Chondrocyte (in vitro differentiated cells): ENCODE measurements around the gene PAX3. TPM values are rescaled to one million over a fixed set of nuclear protein-coding genes. Genes with fewer than 3 reads are reported as not detected.

ENCODE experiments used
- DNase-seq: peaks from one replicate; pipeline ENCODE4 v3.0.0; 2021; ENCODE audit warnings: mixed read lengths, low spot score
- H3K27ac Mint-ChIP-seq: one replicate; pipeline ENCODE4 v1.8.0; 2021; ENCODE audit warnings: mild to moderate bottlenecking, moderate library complexity, mixed read lengths; ENCODE audit not compliant: unreplicated experiment
- H3K27me3 Mint-ChIP-seq: 2 replicates; pipeline ENCODE4 v1.8.0; 2021; ENCODE audit warnings: low read depth, mixed read lengths
- H3K36me3 Mint-ChIP-seq: 2 replicates; pipeline ENCODE4 v1.8.0; 2021; ENCODE audit warnings: low read depth, mixed read lengths
- H3K4me1 Mint-ChIP-seq: 2 replicates; pipeline ENCODE4 v1.8.0; 2021; ENCODE audit warnings: low read depth, mild to moderate bottlenecking, mixed read lengths
- H3K4me3 Mint-ChIP-seq: one replicate; pipeline ENCODE4 v1.8.0; 2021; ENCODE audit warnings: mild to moderate bottlenecking, moderate library complexity, mixed read lengths; ENCODE audit not compliant: unreplicated experiment
- H3K9me3 Mint-ChIP-seq: 2 replicates; pipeline ENCODE4 v1.8.0; 2021; ENCODE audit warnings: low read depth, mixed read lengths
- CTCF ChIP-seq: fragments of 200-600 bp; sonication (generic); IDR thresholded peaks from 2 replicates; pipeline ENCODE4 v1.5.0; 2021; ENCODE audit warnings: antibody characterized with exemption, mild to moderate bottlenecking, moderate library complexity
- total RNA-seq: library from RNA; stranded (reverse); gene quantifications from 3 replicates; pipeline ENCODE4 v1.2.1, GENCODE V29; 2021

PAX3 gene
- total RNA-seq, 1 donor from 2014 or later, result 4.7 TPM

GRCh38 chr2:222294996-222295367, 3.8 kb downstream of the PAX3 start:
- Mint-ChIP-seq H3K27ac (no peak overlapping the region), H3K4me3 (peak overlapping the region; percentile 38), H3K9me3 (no peaks in the 10 kb centered on the region), H3K36me3 (peaks cover 3% of the 10 kb centered on the region), H3K4me1 (peaks cover 50% of the 10 kb centered on the region), H3K27me3 (peaks cover 83% of the 10 kb centered on the region)
- DNase-seq, result no peak
- no peak for TF ChIP-seq CTCF

GRCh38 chr2:222293660-222294630, 4.9 kb downstream of the PAX3 start:
- H3K9me3 Mint-ChIP-seq, result no peaks in the 10 kb centered on the region
- no peak overlapping the region for H3K4me3 Mint-ChIP-seq
- H3K27ac Mint-ChIP-seq, result no peak overlapping the region
- H3K4me1 Mint-ChIP-seq, result peaks cover 43% of the 10 kb centered on the region
- TF ChIP-seq CTCF, result no peak
- DNase-seq, result no peak
- peaks cover 83% of the 10 kb centered on the region for H3K27me3 Mint-ChIP-seq
- H3K36me3 Mint-ChIP-seq, result peaks cover 3% of the 10 kb centered on the region

- no peak overlapping the region for H3K4me3 Mint-ChIP-seq
- no peaks in the 10 kb centered on the region for H3K9me3 Mint-ChIP-seq
- TF ChIP-seq CTCF, result no peak
- H3K36me3 Mint-ChIP-seq, result peaks cover 1% of the 10 kb centered on the region
- peaks cover 88% of the 10 kb centered on the region for H3K27me3 Mint-ChIP-seq
- DNase-seq, result no peak
- peak overlapping the region; percentile 9 for H3K27ac Mint-ChIP-seq
- H3K4me1 Mint-ChIP-seq, result peaks cover 39% of the 10 kb centered on the region
Observed at GRCh38 chr2:222292149-222293134, 6.4 kb downstream of the PAX3 start.

GRCh38 chr2:222291485-222291841, 7.3 kb downstream of the PAX3 start:
- Mint-ChIP-seq H3K4me1 (peaks cover 30% of the 10 kb centered on the region), H3K4me3 (no peak overlapping the region), H3K27me3 (peaks cover 82% of the 10 kb centered on the region), H3K36me3 (no peaks in the 10 kb centered on the region), H3K9me3 (no peaks in the 10 kb centered on the region), H3K27ac (no peak overlapping the region)
- no peak for DNase-seq
- TF ChIP-seq CTCF, result no peak
